Spleen (tissue), 11 donors: ENCODE data around the gene RPS6KC1. TPM values are rescaled to one million over a fixed set of nuclear protein-coding genes. Genes with fewer than 3 reads are reported as not detected.

ENCODE experiments used
- DNase-seq: peaks from one replicate; pipeline ENCODE4 v3.0.0-alpha.2; 2020
- H3K27ac ChIP-seq, 8 donors: fragments of 200-600 bp; sonication (generic) in 7 of 8; 1 replicate in 4 of 8; 2 replicates in 4 of 8; pipeline versions ENCODE4 v1.5.0 to v1.8.0; 2016 to 2021; ENCODE audit warnings: inconsistent platforms in 4 of 8, mild to moderate bottlenecking in 4 of 8, moderate library complexity in 1 of 8
- H3K27me3 ChIP-seq, 7 donors: fragments of 200-600 bp; sonication (generic) in 6 of 7; replicated peaks in 1 of 7; 1 replicate in 4 of 7; 2 replicates in 3 of 7; pipeline versions ENCODE4 v1.5.0 to v1.8.0; 2016 to 2021; ENCODE audit warnings: inconsistent platforms in 3 of 7, mild to moderate bottlenecking in 1 of 7
- H3K36me3 ChIP-seq, 6 donors: fragments of 200-600 bp; sonication (generic) in 5 of 6; 1 replicate in 4 of 6; 2 replicates in 2 of 6; pipeline versions ENCODE4 v1.5.0 to v1.8.0; 2016 to 2021; ENCODE audit warnings: inconsistent platforms in 2 of 6
- H3K4me1 ChIP-seq, 6 donors: fragments of 200-600 bp; sonication (generic) in 5 of 6; 1 replicate in 3 of 6; 2 replicates in 3 of 6; pipeline versions ENCODE4 v1.5.0 to v1.8.0; 2016 to 2021; ENCODE audit warnings: inconsistent platforms in 3 of 6
- H3K4me3 ChIP-seq, 8 donors: fragments of 200-600 bp; sonication (generic) in 7 of 8; 1 replicate in 4 of 8; 2 replicates in 4 of 8; pipeline versions ENCODE4 v1.5.0 to v1.8.0; 2016 to 2021; ENCODE audit warnings: inconsistent platforms in 4 of 8, mild to moderate bottlenecking in 4 of 8, moderate library complexity in 2 of 8
- H3K9me3 ChIP-seq, 8 donors: fragments of 200-600 bp; sonication (generic) in 7 of 8; 1 replicate in 4 of 8; 2 replicates in 4 of 8; pipeline versions ENCODE4 v1.5.0 to v1.8.0; 2016 to 2021; ENCODE audit warnings: inconsistent platforms in 4 of 8
- CTCF ChIP-seq, 11 experiments: fragments of 200-600 bp in 7 of 11; fragments of 450-650 bp in 4 of 11; sonication (generic) in 4 of 11; IDR thresholded peaks in 8 of 11; conservative IDR thresholded peaks in 3 of 11; 1 replicate in 7 of 11; 2 replicates in 4 of 11; pipeline versions ENCODE4 v1.4.0 to v1.8.0; 2016 to 2021; ENCODE audit warnings: antibody characterized with exemption in 11 of 11, inconsistent platforms in 4 of 11, mild to moderate bottlenecking in 1 of 11
- POLR2A ChIP-seq, 3 donors: fragments of 450-650 bp; IDR thresholded peaks; one replicate each; pipeline ENCODE4 v1.5.1; 2017; ENCODE audit warnings: antibody characterized with exemption in 3 of 3, mild to moderate bottlenecking in 1 of 3
- POLR2AphosphoS5 ChIP-seq, 3 donors: sonication (generic); formaldehyde crosslinking; IDR thresholded peaks; one replicate each; pipeline ENCODE4 v1.5.1; 2017; ENCODE audit warnings: antibody characterized with exemption in 3 of 3
- WGBS, 5 donors: extraction: QIAGEN DNeasy Blood & Tissue Kit in 3 of 5; methylation state at CpG; one replicate each; pipeline versions ENCODE4 v1.1.5 to v1.1.7; 2013 to 2018; 5-methylcytosine and 5-hydroxymethylcytosine counted together
- intact Hi-C: fragments of 100-400 bp; cut with DNase I; formaldehyde crosslinking; loops from one replicate; pipeline ENCODE4 v1.15.0; 2023; ENCODE audit warnings: low total_unique reads
- polyA plus RNA-seq, 3 donors: library from polyadenylated mRNA; stranded (reverse); fragments of 200-250 nt; gene quantifications; one replicate each; pipeline ENCODE4 v1.2.1, GENCODE V29; 2013
- total RNA-seq, 7 donors: library from RNA; depleted of rRNA in 3 of 7; stranded (reverse); fragments of >200 nt in 3 of 7; fragmentation: NEBNext Ultra II Directional in 4 of 7; extraction: Animal tissue kit (Norgen Biotek cat#: 25700) in 4 of 7; gene quantifications; one replicate each; pipeline versions ENCODE4 v1.1.0 to v1.2.1, GENCODE V29; 2016 to 2021
- donor health status: healthy with polysubstance abuse.
- donor health status: DM: no; HTN: no; CAD: no; lungs with moderate emphysema.
- donor health status: DM: no; HTN: no; CAD: no.
- donor health status: Bipolar disorder and iron deficiency.
- donor health status: healthy.
- donor health status: DM: no; HTN: no; CAD: no.
- donor health status: DM: yes; HTN: yes; CAD: no.

Gene RPS6KC1
- total and polyA plus RNA-seq, 10 donors, result 2.8 to 33.5 (median 22.9) TPM

GRCh38 chr1:213183036-213183672, 132.1 kb downstream of the RPS6KC1 start:
- Histone ChIP-seq H3K4me1 (no peaks in the 10 kb centered on the region), H3K27me3 (no peaks in the 10 kb centered on the region), H3K27ac (no peak overlapping the region), H3K4me3 (no peak overlapping the region), H3K9me3 (peaks cover 6 to 46% (median 37%) of the 10 kb centered on the region in 8 donors), H3K36me3 (peaks cover 0 to 56% (median 13%) of the 10 kb centered on the region in 6 donors)
- TF ChIP-seq POLR2AphosphoS5 (IDR thresholded peaks at IDR 0.05), result no peak
- no peak for TF ChIP-seq CTCF (IDR thresholded peaks at IDR 0.05 in 8 of 11, conservative IDR thresholded peaks at IDR 0.05 in 3 of 11)
- TF ChIP-seq POLR2A (IDR thresholded peaks at IDR 0.05), result no peak
- 75 to 92% (median 88%) methylated on average over 3 of the region's 3 CpGs for WGBS, 5 donors
- DNase-seq, result no peak
- intact Hi-C loops, result no loop called here

GRCh38 chr1:213186168-213186567, 135.1 kb downstream of the RPS6KC1 start:
- Histone ChIP-seq H3K27me3 (no peaks in the 10 kb centered on the region), H3K36me3 (peaks cover 0 to 51% (median 10%) of the 10 kb centered on the region in 6 donors), H3K9me3 (peaks cover 6 to 73% (median 56%) of the 10 kb centered on the region in 8 donors), H3K4me1 (no peaks in the 10 kb centered on the region), H3K4me3 (no peak overlapping the region), H3K27ac (no peak overlapping the region)
- intact Hi-C loops, result no loop called here
- TF ChIP-seq POLR2AphosphoS5 (IDR thresholded peaks at IDR 0.05) (no peak), POLR2A (IDR thresholded peaks at IDR 0.05) (no peak), CTCF (IDR thresholded peaks at IDR 0.05 in 8 of 11, conservative IDR thresholded peaks at IDR 0.05 in 3 of 11) (no peak)
- WGBS, 5 donors, result 89 to 96% (median 94%) methylated on average over 2 of the region's 2 CpGs
- DNase-seq, result no peak

GRCh38 chr1:213192026-213192425, 141.0 kb downstream of the RPS6KC1 start:
- Histone ChIP-seq H3K27me3 (no peaks in the 10 kb centered on the region), H3K27ac (no peak overlapping the region), H3K36me3 (peaks cover 0 to 39% (median 2%) of the 10 kb centered on the region in 6 donors), H3K4me3 (no peak overlapping the region), H3K9me3 (peaks cover 0 to 55% (median 34%) of the 10 kb centered on the region in 8 donors), H3K4me1 (no peaks in the 10 kb centered on the region)
- no peak for TF ChIP-seq POLR2AphosphoS5 (IDR thresholded peaks at IDR 0.05)
- TF ChIP-seq CTCF (IDR thresholded peaks at IDR 0.05 in 8 of 11, conservative IDR thresholded peaks at IDR 0.05 in 3 of 11), result no peak
- 90 to 100% (median 96%) methylated on average over 1 of the region's 1 CpG for WGBS, 5 donors
- DNase-seq, result no peak
- intact Hi-C loops, result no loop called here

GRCh38 chr1:213194383-213194782, 143.3 kb downstream of the RPS6KC1 start:
- DNase-seq, result no peak
- Histone ChIP-seq H3K9me3 (peaks cover 0 to 58% (median 47%) of the 10 kb centered on the region in 8 donors), H3K36me3 (peaks cover 0 to 46% (median 11%) of the 10 kb centered on the region in 6 donors), H3K27ac (no peak overlapping the region), H3K4me1 (no peaks in the 10 kb centered on the region), H3K27me3 (no peaks in the 10 kb centered on the region), H3K4me3 (no peak overlapping the region)
- TF ChIP-seq POLR2AphosphoS5 (IDR thresholded peaks at IDR 0.05) (no peak), CTCF (IDR thresholded peaks at IDR 0.05 in 8 of 11, conservative IDR thresholded peaks at IDR 0.05 in 3 of 11) (no peak), POLR2A (IDR thresholded peaks at IDR 0.05) (no peak)
- WGBS, 5 donors, result 95 to 98% (median 96%) methylated on average over 5 of the region's 5 CpGs
- intact Hi-C loops, result no loop called here
